ENCODE measurements around the gene AKAP6.

The AKAP6 gene

GRCh38 chr14:32330351-32331111 is 1.4 kb downstream of the AKAP6 start:
- Histone ChIP-seq H4K20me1 (ENCODE audit: insufficient read depth, low read length) (no peaks in the 10 kb centered on the region), H3K4me1 (ENCODE audit: insufficient read depth, low read length, severe bottlenecking) (no peaks in the 10 kb centered on the region), H3K4me2 (ENCODE audit: low read length) (no peak overlapping the region), H3K27ac (ENCODE audit: low read depth, low read length, poor library complexity, severe bottlenecking) (no peak overlapping the region), H3K4me3 (ENCODE audit: low read depth, low read length, poor library complexity, severe bottlenecking) (no peak overlapping the region), H3K36me3 (ENCODE audit: insufficient read depth, low read length) (no peaks in the 10 kb centered on the region), H3K9me2 (ENCODE audit: low read depth, low read length) (no peaks in the 10 kb centered on the region), H3K79me2 (ENCODE audit: insufficient read depth, low read length) (no peaks in the 10 kb centered on the region), H2AFZ (ENCODE audit: low read length) (no peak overlapping the region), H3K27me3 (ENCODE audit: insufficient read depth, low read length) (no peaks in the 10 kb centered on the region), H3K9me3 (ENCODE audit: low read length) (no peaks in the 10 kb centered on the region), H3F3A (ENCODE audit: insufficient read depth, low read length) (no peaks in the 10 kb centered on the region), H3K9ac (ENCODE audit: low read length) (no peak overlapping the region)
- TF ChIP-seq EZH2 (IDR thresholded peaks at IDR 0.05; ENCODE audit: borderline replicate concordance, low read length) = no peak
- TF ChIP-seq, protein P1, sequence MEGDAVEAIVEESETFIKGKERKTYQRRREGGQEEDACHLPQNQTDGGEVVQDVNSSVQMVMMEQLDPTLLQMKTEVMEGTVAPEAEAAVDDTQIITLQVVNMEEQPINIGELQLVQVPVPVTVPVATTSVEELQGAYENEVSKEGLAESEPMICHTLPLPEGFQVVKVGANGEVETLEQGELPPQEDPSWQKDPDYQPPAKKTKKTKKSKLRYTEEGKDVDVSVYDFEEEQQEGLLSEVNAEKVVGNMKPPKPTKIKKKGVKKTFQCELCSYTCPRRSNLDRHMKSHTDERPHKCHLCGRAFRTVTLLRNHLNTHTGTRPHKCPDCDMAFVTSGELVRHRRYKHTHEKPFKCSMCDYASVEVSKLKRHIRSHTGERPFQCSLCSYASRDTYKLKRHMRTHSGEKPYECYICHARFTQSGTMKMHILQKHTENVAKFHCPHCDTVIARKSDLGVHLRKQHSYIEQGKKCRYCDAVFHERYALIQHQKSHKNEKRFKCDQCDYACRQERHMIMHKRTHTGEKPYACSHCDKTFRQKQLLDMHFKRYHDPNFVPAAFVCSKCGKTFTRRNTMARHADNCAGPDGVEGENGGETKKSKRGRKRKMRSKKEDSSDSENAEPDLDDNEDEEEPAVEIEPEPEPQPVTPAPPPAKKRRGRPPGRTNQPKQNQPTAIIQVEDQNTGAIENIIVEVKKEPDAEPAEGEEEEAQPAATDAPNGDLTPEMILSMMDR (IDR thresholded peaks at IDR 0.05; ENCODE audit: low read length) = no peak

DNA sequence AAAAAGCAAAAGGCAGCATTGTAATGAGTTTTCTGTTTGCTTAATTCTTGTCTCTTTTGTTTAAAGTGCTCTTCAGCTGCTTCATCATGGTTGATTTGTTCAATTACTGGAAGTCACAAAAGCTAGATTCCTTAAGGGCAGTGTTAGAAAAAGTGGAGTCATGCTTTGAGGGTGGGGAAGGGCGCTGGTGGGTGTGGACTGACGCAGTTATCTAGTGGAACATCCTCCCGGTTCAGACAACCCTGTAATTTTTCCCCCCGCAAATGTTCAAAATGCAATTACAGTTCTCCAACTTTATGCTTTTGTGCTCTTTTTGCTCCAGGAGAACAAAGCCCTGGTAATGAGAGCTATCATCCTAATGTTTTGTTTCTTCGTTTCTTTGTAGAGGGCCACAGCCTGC is 2.1 kb downstream of the AKAP6 start:
- H3K4me2 ChIP-seq (ENCODE audit: low read length) = no peak overlapping the region
- no peak overlapping the region for H3K27ac ChIP-seq (ENCODE audit: low read depth, low read length, poor library complexity, severe bottlenecking)
- TF ChIP-seq, protein P1 (IDR thresholded peaks at IDR 0.05; ENCODE audit: low read length) = no peak
- TF ChIP-seq EZH2 (IDR thresholded peaks at IDR 0.05; ENCODE audit: borderline replicate concordance, low read length) = no peak
- H2AFZ ChIP-seq (ENCODE audit: low read length) = no peak overlapping the region
- H3F3A ChIP-seq (ENCODE audit: insufficient read depth, low read length) = no peaks in the 10 kb centered on the region
- no peak overlapping the region for H3K9ac ChIP-seq (ENCODE audit: low read length)
- no peaks in the 10 kb centered on the region for H3K9me3 ChIP-seq (ENCODE audit: low read length)
- H3K9me2 ChIP-seq (ENCODE audit: low read depth, low read length) = no peaks in the 10 kb centered on the region
- H4K20me1 ChIP-seq (ENCODE audit: insufficient read depth, low read length) = no peaks in the 10 kb centered on the region
- H3K79me2 ChIP-seq (ENCODE audit: insufficient read depth, low read length) = no peaks in the 10 kb centered on the region
- H3K4me3 ChIP-seq (ENCODE audit: low read depth, low read length, poor library complexity, severe bottlenecking) = no peak overlapping the region
- no peaks in the 10 kb centered on the region for H3K27me3 ChIP-seq (ENCODE audit: insufficient read depth, low read length)
- no peaks in the 10 kb centered on the region for H3K36me3 ChIP-seq (ENCODE audit: insufficient read depth, low read length)
- no peaks in the 10 kb centered on the region for H3K4me1 ChIP-seq (ENCODE audit: insufficient read depth, low read length, severe bottlenecking)

DNA sequence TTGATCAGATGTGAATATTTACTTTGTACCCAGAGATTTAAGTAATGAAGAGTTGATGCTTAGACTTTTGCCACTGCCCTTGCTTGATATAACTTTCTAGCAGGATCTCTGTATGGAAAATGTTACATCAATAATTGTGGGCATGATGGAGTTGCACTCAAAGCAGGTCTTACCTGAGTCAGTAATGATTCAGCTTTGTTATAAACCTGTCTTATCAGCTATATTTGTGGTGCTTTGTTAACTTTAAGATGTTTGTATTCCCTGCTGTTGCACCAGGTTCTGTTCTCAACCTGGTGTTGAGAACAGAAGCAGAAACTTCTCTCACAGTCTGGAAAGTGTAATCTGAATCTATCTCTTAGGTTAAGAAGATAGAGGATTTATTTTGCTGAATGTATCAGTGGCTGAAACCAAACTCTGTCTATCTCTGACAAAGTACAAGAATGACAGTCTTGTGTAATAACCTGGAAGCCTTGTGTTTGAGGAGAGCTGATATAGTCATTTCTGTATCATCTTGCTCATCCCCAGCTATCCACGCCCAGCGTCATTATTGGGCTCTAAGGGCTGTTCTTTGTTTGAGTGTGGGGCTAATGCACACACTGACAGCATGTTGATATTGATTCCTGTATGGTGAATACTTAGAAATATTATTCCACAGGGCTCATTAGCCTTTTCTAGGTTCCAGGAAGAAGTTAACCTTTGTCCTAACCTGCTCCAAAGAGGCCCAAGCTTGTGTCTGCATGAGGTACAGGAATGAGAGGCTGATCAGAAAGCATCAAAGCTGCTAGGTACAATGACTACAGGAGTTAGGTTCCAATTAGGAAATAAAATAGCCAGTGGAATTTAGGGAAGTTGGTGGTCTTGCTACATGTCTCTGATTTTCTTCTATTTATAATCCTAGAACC is 3.6 kb downstream of the AKAP6 start:
- no peak overlapping the region for H3K9ac ChIP-seq (ENCODE audit: low read length)
- H3K9me3 ChIP-seq (ENCODE audit: low read length) = no peaks in the 10 kb centered on the region
- H4K20me1 ChIP-seq (ENCODE audit: insufficient read depth, low read length) = no peaks in the 10 kb centered on the region
- no peaks in the 10 kb centered on the region for H3K27me3 ChIP-seq (ENCODE audit: insufficient read depth, low read length)
- H3K4me2 ChIP-seq (ENCODE audit: low read length) = no peak overlapping the region
- no peaks in the 10 kb centered on the region for H3F3A ChIP-seq (ENCODE audit: insufficient read depth, low read length)
- H3K4me3 ChIP-seq (ENCODE audit: low read depth, low read length, poor library complexity, severe bottlenecking) = no peak overlapping the region
- H3K27ac ChIP-seq (ENCODE audit: low read depth, low read length, poor library complexity, severe bottlenecking) = no peak overlapping the region
- no peak overlapping the region for H2AFZ ChIP-seq (ENCODE audit: low read length)
- H3K4me1 ChIP-seq (ENCODE audit: insufficient read depth, low read length, severe bottlenecking) = no peaks in the 10 kb centered on the region
- no peaks in the 10 kb centered on the region for H3K9me2 ChIP-seq (ENCODE audit: low read depth, low read length)
- TF ChIP-seq EZH2 (IDR thresholded peaks at IDR 0.05; ENCODE audit: borderline replicate concordance, low read length) = no peak
- H3K36me3 ChIP-seq (ENCODE audit: insufficient read depth, low read length) = no peaks in the 10 kb centered on the region
- H3K79me2 ChIP-seq (ENCODE audit: insufficient read depth, low read length) = no peaks in the 10 kb centered on the region
